ENCODE data around the gene BRD4. TPM values are rescaled to one million over a fixed set of nuclear protein-coding genes. Genes with fewer than 3 reads are reported as not detected.
A peak's percentile ranks its signal among the peaks of the same experiment; 100 is the strongest.

Gene BRD4
- total RNA-seq, 1 donor, result 25.3 TPM

DNA sequence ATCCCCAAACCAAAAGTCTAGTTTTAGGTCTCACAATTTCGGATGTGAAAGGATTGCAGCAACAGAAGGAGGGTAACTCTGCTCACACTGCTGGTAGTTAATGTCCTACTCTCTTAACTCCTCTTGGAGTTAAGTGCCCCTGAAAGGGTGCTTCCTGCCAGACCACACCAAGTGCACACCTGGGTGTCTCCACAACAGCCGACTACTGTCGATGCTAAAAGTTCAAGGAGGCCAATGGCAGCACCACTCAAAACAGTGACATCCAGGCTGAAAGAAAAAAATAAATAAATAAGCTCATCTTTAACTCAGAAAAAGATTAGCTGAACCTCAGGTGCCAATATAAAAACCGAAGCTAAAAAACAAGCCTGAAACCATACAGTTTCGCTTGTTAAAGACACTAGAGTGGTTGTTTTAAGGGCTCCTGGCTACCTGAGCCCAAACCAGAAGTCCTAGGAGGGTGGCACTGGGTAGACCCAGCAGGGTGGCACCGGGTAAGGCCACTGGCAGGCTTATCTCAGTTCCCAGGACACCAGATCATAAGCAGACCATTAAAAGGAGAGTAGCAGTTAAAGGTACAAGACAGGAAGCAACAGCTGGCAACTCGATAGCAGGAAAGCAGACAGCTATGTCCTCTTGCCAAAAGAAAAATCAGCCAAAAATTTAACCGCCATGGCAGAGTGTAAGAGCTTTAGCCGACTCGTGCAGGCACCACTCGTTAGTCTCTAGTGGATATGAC is 39.3 kb downstream of the BRD4 start:
- H3K4me3 ChIP-seq (ENCODE audit: low read depth, low read length), result no peak overlapping the region
- DNase-seq (ENCODE audit: low read depth), result peak; percentile 53
- TF ChIP-seq, protein P1, sequence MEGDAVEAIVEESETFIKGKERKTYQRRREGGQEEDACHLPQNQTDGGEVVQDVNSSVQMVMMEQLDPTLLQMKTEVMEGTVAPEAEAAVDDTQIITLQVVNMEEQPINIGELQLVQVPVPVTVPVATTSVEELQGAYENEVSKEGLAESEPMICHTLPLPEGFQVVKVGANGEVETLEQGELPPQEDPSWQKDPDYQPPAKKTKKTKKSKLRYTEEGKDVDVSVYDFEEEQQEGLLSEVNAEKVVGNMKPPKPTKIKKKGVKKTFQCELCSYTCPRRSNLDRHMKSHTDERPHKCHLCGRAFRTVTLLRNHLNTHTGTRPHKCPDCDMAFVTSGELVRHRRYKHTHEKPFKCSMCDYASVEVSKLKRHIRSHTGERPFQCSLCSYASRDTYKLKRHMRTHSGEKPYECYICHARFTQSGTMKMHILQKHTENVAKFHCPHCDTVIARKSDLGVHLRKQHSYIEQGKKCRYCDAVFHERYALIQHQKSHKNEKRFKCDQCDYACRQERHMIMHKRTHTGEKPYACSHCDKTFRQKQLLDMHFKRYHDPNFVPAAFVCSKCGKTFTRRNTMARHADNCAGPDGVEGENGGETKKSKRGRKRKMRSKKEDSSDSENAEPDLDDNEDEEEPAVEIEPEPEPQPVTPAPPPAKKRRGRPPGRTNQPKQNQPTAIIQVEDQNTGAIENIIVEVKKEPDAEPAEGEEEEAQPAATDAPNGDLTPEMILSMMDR (IDR thresholded peaks at IDR 0.05; ENCODE audit: insufficient read depth, low read length), result no peak

DNA sequence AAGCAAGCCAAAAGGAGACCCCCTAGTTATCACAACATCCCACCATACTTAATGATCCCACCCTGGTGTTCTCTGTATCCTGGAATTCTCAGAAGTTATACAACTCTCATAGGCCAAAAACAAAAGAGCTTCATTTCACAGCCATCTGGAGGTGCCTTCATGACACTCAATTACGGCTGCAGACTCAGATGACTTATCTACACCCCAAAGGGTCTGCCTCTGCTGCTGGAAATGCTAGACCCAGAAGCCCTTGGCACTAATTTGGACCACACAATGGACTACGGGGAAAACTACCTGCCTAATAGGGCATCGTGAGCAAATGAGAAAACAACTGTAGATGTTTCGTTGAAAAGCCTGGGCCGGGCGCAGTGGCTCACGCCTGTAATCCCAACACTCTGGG is 40.2 kb downstream of the BRD4 start:
- DNase-seq (ENCODE audit: low read depth), result no peak
- TF ChIP-seq, protein P1 (IDR thresholded peaks at IDR 0.05; ENCODE audit: insufficient read depth, low read length), result no peak
- no peak overlapping the region for H3K4me3 ChIP-seq (ENCODE audit: low read depth, low read length)

DNA sequence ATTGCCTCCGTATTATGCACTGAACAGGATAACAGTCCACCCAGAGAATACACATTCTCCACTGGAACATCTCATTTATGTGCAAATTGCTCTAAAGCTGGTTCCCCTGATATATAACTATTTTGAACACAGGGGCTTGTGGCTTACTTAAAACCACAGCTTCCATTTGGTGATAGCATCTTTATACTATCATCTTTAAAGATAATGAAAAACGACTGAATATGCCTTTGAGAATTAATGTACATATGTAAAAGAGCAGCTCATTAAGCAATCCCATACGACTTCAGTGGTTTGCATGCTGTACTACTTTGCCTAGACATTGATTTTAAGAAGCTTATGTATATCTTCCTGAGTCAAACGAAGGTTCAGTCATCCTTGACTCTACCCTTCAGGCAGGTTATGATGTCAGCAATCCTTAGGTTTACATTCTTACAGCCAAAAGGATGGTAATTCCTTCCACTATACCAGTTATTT is 40.8 kb downstream of the BRD4 start:
- TF ChIP-seq, protein P1 (IDR thresholded peaks at IDR 0.05; ENCODE audit: insufficient read depth, low read length), result no peak
- no peak for DNase-seq (ENCODE audit: low read depth)
- H3K4me3 ChIP-seq (ENCODE audit: low read depth, low read length), result no peak overlapping the region

DNA sequence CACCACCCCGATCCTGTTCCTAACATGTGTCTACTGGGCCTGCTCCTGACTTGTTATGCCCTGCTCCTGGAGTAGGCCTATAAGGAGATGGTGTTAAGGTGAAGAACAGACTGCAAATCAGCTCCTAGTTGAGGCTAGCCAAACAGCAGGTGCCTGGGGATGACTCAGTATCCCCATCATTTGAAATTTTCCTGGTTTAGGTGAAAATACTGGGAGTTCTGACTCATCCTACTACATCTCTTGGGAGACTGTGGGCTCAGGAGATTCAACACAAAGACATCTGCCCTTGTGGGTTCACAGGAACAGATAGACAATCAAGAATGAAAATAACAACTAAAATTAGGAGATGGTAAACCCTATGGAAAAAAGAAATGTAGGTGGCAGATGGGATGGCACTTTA is 41.2 kb downstream of the BRD4 start:
- TF ChIP-seq, protein P1 (IDR thresholded peaks at IDR 0.05; ENCODE audit: insufficient read depth, low read length), result no peak
- no peak for DNase-seq (ENCODE audit: low read depth)
- H3K4me3 ChIP-seq (ENCODE audit: low read depth, low read length), result no peak overlapping the region

DNA sequence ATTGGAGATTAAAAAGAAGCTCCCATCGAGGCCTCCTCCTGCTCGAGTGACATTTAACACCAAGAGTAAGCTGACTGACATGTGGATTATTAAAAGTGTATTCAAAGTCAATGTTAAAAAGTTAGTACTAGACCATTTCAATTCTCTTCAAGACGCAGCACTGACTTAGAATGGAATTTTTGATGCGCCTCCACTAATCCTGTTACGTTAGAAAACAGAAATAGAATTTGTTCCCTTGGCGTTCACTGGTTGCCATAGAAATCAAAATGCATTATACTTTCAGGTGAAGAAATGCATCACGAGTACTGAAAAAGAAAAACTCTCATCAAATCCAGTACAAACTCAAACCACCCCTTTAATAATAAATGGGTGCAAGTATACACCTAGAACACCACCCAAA is 42.2 kb downstream of the BRD4 start:
- DNase-seq (ENCODE audit: low read depth), result no peak

DNA sequence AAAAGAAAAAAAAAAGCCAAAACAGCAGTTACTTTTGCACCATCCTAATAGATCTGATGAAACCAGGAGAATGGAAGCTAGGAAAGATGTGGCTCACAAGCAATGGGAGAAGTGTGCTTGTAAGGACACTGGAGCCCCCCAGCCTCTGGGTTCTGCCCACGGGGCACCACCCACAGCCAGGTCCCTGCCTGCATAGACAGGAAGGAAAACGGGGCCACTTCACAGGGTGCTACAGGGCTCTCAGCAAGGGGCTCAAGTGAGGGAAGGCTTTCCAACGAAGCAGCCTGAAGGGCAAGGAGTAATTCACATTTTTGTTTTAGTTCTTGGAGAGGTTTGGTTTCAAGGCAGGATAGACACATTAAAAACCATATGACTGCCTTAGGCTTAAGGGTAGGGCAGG is 42.7 kb downstream of the BRD4 start:
- no peak for DNase-seq (ENCODE audit: low read depth)
- TF ChIP-seq, protein P1 (IDR thresholded peaks at IDR 0.05; ENCODE audit: insufficient read depth, low read length), result no peak
- no peak overlapping the region for H3K4me3 ChIP-seq (ENCODE audit: low read depth, low read length)

More for the DNA sequence above, 42.2 kb downstream of the BRD4 start:
- TF ChIP-seq, protein P1 (IDR thresholded peaks at IDR 0.05; ENCODE audit: insufficient read depth, low read length), result no peak
- H3K4me3 ChIP-seq (ENCODE audit: low read depth, low read length), result no peak overlapping the region
